ENCODE data around the gene AGXT.

Gene AGXT

DNA sequence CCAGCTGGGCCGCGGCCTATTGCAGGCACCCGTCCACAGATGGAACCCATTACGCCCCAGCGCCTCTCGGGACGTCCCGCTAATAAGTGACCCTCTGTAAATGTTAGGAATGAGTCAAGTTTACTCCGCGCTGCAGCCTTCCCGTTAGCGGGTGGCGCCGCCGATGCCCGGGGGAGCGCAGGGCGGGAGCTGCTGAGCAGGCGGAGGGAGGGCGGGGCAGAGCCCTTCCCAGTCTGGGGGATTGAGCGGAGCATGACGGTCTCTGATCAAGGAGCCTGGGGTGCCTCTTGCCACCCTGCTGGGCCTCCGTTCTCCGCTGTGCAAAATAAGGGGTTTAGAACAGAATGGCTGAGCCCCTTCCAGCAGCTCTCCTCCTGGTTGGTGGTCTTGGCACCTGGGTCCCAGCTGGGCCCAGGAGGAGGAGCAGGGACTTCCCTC is 48.0 kb downstream of the AGXT start:
- no peak for DNase-seq

DNA sequence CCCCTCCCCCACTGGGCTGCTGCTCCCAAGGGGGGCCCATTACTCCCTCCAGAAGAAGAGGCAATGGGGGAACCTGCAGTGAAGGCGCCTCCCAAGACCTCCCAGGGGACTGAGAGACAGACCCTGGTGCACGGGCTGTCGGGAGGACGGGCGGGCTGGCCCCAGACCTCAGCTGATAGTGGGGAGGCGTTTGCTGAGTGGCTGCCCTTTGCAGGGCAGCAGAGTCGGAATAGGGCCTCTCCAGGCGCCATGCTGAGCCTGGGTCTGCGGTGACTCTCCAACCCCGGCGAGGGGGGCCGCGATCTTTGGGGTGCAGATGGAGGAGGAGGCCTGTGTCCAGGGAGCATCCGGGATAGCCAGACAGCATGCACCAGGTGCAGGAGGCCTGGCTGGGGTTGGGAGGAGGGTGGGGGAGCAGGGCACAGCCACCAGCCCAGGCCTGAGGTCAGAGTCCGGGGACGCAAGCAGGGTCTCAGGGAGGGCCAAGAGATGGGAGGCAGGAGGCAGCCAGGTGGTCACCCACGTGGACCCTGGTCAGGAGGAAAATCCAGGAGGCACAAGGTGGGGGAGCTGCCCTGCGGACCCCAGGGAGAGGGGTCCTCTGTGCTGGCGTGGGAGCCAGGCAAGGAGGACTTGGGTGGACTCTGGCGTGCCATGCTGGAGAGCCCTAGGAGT is 48.5 kb downstream of the AGXT start:
- DNase-seq = no peak

DNA sequence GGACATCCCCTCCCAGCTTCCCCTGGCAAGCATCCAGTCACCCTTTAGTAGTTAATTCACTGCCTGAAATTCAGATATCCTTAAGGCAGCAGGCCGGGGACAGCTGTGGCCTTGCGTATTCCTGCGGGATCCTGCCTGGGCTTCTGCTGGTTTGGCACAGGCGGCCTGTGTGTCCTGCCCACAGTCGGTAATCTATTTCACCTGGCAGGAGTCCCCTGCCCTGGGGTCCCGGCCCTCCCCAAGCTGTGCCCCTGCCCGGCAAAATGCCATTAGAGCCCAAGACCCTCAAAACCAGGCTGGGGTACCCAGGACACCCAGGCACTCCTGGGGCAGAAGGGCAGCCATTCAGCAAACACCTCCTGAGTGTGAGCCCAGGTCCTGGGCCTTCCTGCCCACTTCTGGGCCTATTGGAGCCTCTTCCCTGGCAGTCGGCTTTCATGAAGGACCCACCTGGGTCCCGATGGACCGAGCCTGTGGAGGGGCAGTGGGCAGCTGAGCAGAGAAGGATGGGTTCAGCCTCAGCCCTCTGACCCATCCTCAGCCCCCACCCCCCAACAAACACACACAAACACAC is 49.1 kb downstream of the AGXT start:
- no peak for DNase-seq

DNA sequence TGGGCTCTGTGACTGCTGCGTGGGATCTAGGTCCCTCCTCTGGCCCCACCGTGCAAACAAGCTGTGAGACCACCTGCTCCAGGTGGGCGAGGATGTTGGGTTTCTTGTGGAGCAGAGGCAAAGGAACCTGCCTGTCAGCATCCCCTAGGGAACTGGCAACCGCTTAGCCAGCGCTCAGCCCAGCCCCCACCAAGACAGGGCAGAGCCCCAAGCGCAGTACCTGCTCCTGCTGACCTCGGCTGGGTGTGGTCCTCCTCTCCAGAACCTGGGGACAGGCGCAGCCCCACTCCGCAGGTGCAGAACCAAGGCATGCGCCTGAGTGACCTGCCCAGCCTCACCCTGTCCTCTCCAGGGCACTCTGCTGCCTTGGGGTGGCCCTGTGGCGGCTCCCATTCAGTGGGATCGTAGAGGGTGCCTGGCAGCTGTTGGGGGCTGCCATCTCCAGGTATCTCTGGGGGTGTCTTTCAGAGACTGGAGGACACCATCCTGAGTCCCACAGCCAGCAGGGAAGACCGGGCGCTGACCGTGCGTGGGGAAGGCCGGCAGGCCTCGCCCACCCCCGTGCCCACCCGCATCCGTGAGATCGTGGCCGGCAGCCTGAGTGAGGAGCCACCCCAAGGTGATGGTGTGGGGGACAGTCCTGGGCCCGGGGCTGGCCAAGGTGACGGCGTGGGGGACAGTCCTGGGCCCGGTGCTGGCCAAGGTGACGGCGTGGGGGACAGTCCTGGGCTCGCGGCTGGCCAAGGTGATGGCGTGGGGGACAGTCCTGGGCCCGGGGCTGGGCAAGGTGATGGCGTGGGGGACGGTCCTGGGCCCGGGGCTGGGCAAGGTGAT is 49.9 kb downstream of the AGXT start:
- DNase-seq = no peak

DNA sequence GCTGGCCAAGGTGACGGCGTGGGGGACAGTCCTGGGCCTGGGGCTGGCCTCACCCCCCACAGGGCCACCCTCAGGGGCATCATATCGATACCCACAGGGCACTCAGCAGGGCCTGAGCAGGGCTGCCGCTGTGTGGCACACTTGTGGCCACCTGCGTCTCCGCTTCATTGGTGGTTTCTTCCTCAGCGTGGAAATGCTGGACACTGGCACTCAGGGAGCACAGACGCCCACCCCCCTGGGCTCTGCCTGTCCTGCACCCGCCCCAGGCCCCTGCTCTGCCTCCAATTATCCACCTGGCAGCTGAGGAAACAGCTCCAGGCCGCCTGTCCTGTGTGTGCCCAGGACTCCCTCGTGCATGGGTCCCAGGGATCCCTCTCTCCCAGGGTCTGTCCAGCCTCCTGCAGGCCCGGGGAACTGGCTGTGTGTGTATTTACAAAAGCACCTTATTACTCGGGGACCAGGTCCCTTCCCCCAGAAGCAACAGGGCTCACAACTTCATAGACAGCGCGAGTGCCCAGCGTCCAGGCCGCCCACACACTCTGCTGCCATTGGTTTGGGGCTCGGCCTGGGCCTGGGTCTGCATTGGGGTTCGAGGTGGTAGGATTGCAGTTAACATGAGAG is 50.6 kb downstream of the AGXT start:
- DNase-seq = no peak

DNA sequence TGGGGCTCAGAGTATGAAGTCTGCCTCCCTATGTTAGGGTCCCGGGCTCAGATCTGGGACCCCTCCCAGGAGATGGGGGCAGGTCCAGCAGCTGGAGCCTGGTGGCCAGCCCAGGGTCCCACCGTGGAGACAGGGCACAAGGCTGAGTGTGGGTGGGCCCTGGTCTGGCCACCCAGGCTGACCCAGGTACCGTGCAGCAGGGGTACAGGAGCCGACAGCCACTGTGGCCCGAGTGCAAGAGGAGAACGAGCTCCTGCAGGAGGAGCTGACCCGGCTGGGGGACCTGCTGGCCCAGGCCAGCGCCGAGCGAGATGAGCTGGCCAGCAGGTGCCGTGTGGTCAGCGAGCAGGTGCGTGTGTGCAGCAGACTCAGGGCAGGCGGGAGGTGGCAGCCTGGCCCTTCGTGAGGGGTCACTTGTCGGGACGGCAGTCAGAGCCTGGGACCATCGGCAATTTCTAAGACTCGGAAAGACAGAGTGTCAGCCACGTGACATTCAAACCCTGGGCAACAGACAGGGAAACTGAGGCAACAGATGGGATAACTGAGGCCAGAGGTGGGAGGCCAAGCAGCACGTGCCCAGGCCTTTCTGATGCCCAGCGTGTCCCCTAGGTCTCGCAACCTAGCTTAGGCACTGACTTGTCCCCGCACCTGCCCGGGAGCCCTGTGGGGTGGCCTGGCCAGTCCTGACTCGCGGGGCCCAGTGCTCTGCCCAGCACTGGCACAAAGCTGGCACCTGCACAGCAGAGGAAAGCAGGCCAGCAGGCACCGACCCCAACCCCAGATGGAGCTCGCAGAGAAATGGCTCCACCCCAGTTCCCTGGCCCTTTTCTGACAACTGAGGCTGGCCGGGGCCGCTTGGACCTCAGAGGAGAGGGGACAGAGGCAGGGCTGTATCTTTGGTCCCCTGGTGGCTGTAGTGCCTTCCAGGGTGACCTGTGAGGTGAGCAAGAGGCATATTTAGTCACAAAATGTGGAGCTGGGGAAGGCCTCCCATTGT is 51.5 kb downstream of the AGXT start:
- no peak for DNase-seq

DNA sequence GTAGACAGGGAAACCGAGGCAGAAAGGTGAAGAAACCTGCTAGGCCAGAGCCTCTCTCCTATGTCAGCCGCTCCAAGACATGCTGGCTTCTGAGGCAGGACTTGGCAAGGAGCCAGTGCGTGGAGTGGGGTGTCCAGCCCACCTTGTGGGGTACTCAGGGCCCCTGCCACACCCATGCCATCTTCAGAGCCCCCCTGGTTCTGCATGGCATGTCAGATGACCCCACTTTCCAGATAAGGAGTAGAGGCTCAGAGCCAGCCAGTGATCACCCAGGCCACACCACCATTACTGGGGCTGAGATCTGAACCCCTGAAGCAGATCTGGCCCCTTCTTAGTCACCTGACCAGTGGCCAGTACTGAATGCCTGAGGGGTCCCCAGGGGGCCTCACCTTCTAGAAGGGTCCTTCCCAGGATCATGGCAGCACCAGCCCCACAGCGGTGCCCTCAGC is 52.2 kb downstream of the AGXT start:
- DNase-seq = no peak

DNA sequence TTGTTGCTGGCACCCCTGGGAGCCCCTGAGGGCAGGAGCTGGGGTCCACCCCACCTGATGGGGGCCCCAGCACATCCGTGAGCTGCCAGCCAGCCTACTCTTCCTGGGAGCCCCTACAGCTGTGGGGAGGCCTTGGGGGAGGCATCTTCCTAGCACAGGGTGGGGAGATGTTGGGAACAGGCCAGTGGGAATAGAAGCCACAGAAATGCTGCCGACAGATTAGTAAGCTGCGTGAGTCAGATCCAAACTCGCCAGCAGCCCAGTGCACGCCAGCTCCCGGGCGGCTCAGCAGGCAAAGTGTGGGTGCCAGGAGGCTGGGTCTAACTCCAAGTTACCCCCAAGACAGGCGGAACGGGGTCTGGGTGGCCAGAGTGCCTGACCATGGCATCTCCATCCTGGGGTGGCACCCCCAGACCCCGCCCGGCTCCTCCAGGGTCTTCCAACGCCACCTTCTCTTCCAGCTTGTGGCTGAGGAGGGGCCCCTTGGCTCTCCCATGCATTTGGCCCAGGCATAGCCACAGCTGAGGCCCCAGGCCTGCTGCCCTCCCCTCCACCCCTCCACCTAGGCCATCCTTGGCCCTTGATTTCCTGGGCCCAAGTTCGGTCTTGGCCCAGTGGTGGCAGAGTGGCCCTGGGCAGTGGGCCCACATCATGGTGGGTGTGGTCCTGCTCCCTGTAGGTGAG is 52.8 kb downstream of the AGXT start:
- DNase-seq = no peak

DNA sequence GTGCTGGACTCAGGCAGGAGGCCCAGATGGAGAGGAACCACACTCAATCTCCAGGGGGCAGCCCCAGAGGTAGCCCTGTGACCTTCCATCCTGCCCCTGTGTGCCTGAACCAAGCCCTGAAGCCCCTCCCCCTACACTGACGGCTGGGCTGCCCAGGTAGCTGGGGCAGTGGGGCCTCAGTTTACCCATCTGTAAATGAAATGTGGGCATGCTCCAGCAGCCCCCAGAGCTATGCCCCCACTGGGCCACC is 53.3 kb downstream of the AGXT start:
- DNase-seq = no peak

DNA sequence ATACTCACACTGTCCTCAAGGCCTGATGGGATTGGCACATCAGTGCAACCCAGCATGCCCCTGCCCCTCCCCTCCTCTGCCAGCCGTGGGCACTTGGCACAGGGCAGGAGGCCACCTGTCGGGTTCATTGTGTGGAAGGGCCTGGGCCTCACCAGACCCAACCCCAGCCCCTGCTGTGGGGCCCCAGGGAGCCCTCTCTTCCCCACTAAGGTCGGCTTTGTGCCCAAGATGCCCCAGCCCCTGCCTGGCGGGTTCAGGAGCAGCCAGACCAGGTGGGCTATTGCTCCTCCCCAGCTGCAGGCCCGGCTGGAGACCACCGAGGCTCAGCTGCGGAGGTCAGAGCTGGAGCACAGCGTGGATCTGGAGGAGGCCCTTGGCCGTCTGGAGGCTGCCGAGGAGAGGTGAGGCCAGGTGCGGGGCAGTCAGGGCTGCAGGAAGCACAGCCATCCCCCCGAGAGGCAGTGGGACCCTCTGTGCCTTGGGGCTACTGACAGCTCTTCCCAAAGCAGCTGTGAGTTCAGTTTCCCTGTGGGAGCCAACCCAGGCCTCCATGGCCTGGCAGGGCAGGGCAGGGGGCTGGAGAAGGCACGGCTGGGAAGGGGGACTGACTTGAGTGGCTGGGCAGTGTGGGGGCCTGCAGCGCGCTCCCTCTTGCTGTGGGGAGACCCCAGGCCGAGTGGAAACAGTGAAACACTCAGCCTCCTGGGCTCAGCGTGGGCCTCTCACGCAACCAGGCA is 53.8 kb downstream of the AGXT start:
- DNase-seq = no peak

DNA sequence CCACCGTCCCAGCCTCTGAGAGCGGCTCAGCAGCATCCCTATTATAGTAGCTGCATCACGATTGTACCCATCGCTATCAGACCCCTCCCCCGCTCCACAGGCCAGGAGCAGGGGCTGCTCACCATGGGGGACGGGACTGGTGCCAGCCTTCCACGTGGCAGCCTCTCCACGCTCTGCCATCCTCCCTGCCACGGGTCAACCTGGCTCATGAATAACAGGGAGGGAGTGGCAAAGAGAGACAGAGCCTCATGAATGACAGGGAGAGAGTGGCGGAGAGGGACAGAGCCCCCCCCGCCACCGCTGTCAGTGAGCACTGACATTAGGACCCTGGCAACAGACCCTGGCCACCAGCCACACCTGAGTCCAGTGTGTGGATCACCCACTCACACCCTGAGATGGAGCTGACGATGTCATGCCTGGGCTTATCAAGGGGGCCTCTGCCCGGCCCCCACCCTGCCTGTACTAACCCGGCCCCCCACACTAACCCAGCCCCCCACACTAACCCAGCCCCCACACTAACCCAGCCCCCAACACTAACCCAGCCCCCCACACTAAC is 54.4 kb downstream of the AGXT start:
- no peak for DNase-seq

DNA sequence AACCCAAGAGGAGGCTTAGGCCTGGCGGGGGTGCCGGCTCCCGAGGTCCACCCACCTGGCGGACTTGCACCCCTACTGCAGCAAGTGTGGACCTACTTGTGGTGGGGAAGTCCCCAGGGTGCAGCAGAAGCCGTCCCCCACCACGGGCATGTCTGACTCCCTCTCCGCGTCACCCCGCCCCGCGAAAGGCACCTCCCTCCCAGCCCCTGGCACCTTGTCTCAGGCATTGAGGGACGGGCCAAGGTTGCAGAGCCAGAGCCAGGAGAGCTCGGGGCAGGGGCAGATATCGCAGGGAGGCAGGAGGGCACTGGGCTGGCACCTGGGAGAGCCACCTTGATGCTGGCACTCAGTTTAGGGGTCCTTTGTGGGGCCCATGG is 56.6 kb downstream of the AGXT start:
- no peak for DNase-seq

DNA sequence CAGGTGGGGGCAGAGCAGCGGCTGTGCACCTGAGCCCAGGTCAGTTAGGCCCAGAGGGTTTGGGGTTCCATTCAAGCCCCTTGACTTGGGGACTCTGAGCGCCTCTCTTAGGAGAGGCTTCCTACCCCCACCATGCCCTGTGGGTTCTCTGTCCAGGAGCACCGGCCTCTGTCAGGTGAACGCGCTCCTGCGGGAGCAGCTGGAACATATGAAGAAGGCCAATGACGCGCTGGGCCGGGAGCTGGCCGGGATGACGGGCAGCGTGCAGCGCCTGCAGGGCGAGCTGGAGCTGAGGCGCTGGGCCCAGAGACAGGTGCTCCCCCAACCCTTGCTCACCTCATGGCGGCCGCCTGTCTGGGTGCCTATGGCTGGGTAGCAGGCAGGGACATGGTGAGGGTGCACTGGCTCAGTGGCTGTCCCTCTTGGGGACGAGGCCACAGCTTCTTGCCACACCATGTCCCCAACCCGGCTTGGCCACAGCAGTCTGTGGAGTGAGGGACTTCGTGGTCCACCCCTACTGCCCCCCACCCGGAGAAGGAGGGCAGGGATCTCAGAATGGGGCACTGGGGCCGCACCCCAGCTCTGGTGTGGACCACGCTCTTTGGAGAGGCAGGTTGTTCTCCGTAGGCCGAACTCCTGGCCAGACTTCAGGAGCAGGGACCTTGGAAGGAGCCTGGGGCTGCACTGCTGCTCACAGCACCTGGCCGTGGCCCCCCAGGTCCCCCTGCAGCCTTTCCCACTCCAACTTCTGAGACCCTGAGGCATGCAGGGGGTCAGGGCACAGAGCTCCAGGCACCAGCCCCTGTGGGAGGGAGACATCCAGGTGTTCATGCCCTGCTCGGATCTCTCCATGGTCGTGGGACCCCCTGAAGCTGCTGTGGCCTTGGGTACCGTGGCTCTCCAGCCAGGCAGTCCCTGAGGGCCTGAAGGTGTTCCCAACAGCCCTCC is 57.2 kb downstream of the AGXT start:
- DNase-seq = no peak

DNA sequence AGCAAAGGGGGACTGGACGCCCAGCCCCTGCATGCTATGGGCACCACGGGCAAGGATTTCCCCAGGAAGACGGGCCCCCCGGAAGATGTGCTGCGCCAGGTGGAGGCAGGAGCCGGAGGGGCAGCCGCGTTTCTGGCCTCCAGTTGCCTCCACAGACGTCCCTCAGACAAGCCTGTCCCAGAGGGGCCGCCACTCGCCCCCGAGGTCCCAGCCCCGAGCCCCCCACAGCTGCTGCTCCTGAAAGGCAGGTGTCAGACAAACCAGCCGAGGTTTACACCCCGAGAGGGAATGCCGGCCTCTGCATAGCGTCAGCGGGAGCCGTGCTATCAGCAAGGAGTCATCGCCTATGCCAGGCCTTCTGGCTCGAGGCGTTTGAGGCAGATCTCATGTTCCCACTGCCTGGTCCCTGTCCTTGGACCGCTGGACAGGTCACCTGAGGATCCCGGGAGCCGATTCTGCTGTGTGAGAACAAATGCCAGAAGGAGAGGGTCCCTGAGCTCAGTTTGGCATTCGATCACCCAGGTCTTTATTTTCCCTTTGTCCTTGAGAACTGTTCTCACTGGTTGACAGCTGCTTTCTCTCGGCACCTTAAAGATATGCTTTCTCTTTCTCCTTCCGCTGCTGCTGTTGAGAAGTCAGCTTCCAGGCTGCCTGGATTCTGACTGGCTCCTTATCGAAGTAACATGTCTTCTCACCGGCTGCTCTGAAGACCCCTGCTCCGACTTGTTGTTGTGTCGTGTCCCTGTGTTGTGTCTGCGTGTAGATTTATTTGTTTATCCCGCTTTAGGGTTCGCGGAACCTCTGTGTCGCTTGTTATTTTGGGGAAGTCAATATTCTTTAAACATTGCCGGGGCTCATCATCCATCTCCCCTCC is 58.1 kb downstream of the AGXT start:
- no peak for DNase-seq

DNA sequence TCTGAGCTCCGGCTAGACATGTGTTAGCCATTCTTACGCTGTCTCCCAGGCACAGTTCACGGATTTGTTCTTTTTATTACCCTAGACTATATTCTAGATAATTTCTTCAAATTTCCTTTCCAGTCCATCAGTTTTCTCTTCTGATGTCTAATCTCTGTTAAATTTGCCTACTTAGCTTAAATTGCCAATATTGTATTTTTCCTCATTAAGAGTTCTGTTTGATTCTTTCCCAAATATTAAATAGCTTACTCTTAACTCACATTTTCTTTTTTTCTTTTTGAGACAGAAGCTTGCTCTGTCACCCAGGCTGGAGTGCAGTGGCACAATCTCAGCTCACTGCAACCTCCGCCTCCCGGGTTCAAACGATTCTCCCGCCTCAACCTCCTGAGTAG is 58.8 kb downstream of the AGXT start:
- no peak for DNase-seq

DNA sequence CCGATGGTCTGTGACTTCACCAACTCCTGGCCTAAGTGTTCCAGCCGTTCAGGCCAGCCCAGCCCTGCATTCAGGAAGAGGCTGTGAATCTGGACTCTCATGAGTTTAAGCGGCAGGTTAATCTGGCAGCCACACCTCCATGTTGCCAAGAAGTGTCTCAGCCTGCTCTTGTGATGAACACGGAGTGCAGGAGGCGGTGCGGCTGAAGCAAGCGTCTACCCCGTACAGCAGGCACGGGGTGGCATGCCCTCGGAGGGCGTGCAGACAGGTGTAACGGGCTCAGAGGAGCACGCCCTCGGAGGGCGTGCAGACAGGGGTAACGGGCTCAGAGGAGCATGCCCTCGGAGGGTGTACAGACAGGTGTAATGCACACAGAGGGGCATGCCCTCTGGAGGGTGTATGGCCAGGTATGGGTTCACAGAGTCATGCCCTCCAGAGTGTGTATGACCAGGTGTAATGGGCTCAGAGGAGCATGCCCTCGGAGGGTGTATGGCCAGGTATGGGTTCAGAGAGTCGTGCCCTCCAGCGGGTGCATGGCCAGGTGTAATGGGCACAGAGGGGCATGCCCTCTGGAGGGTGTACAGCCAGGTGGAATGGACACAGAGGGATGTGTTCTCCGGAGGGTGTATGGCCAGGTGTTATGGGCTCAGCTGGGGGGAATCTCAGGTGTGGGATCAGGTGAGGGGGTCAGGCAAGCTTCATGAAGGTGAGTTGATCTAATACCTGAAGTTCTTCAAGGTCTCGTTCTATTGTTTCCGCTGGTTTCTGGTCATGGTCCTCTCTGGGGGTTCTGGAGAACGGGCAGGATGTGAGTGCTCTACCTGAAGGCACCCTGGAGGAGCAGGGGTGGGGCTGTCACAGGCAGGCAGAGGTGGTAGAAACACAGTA is 60.1 kb downstream of the AGXT start:
- DNase-seq = no peak

DNA sequence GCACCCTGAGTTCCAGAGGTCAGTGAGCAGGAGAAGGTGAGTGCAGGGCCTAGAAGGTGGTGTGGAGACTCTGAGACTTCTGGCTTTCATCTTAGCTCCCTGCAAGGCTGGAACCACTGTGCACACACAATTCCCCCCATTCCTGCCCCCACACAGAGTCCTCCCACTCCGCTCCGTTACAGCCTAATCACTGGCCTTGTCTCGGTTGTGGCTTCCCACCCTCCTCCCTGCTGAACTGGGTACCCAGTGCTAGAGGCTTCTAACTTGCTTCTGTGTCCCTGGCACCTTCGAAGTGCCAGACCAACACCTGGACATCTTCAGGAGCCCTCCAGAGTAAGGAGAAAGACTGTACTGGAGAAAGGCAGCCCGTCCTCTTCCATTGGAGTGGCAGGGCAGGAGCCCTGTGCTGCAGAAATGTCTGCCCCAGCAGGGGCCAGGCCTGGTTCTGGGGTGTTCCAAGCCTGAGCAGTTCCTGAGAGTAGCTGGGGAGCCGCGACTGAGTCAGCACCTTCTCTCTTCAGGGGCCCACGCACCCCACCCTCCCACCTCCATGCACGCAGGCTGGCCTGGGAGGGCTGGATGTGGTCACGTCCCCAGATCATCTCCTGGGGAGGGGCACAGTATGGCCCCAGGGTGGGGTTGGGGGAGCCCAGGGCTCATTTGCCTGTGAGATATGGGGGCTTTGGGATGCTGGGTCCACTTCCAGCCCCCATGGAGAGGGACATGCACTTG is 60.9 kb downstream of the AGXT start:
- DNase-seq = no peak
